HG02852 (cell line): ENCODE data around the gene NAV2.
A peak's percentile ranks its signal among the peaks of the same experiment; 100 is the strongest.

Source experiments
- ATAC-seq: cut with Tn5 transposase; IDR thresholded peaks from one replicate; pipeline ENCODE4 v1.9.1; 2021; ENCODE audit warnings: mild to moderate bottlenecking, moderate library complexity; ENCODE audit not compliant: unreplicated experiment

The NAV2 gene

DNA sequence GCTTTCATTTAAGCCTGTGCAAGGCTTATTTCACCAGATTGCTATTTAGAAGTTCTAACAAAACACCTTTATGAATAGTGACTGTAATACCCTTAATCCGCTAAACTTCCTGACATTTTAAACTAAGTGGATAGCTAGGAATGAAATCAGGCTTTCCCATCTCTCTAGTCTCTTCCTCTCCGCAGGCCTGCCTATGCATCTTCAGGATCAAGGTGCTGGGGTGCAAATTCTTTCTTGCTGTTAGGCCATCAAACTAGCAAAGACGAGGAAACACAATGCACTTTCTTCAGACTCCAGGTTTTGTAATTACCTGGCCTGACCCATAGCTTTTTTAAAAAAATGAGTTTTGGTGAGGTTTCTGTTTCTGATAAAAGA is 298.2 kb downstream of the NAV2 start:
- ATAC-seq: no peak

DNA sequence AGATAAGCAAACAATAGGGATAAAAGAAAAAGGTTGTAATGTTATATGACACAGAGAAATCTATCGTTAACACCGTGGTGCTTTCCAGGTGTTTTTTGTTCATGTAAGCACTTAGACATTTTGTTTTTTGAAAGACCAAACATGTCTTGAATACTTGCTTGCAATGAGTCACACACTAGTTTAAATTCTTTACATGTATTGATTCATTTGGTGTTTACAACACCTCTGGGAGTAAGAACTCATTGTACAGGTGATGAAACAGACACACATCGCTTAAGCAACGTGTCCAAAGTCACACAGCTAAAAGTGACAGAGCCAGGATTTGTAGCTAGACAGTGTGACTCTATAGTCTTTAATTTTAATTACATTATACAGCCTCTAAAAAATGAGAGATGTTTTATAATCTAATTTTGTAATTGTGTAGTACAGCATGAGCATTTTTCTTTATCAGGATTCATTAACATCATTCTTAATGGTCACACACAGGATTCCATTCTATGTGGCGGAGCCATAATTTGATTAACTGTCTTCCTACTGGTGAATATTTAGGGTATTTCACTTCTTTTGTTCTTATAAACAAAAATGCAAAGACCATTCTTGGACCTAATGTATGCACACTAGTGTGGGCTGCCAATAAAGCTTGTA is 298.8 kb downstream of the NAV2 start:
- ATAC-seq: no peak

DNA sequence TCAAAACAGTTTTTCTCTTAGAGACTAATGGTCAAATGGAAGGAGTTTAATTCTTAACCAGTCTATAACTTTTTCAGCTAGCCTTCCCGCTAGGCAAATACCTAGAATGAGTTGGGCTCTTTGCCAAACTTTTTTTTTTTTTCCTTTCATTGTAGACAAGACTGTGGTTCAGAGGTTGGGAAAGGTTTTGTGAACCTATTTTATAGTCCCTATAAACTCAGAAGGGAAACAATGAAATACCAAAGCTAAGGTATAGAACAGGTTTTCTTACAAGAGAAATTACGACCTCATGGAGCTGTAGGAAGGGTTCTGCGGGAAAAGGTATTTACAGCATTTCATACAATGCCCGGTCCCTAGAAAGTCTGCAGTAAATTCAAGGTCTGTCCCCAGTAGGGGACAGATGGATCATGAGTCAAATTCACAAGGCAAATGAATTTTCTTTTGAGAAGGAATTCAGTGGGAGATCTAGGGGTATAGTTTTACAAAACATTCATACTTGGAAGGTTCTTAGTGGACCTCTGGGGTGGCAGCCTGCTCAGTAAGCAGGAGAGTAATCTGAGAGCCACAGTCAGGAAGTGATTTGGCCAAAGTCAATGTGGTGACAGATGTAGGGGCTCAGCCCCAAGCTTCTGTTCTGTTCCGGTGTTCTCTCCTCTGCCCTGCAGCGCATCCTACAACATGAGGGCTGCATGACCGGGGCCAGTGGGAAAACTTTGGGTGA is 300.9 kb downstream of the NAV2 start:
- ATAC-seq: no peak

DNA sequence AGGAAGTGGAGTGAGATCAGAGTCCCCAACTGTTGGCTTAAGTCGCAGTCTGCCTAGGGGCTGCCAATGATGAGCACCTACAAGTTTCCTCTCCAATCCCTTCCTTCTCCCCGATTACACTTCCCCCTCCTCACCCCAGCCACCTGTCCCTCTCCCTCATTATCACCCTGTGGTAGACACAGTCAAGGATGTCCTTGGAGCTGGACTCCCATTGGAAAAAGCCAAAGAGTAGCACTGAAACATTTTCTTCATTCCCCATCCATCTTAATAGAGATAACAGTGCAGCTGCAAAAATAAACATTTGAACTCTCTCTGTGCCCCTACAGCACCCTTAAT is 301.4 kb downstream of the NAV2 start:
- no peak for ATAC-seq

DNA sequence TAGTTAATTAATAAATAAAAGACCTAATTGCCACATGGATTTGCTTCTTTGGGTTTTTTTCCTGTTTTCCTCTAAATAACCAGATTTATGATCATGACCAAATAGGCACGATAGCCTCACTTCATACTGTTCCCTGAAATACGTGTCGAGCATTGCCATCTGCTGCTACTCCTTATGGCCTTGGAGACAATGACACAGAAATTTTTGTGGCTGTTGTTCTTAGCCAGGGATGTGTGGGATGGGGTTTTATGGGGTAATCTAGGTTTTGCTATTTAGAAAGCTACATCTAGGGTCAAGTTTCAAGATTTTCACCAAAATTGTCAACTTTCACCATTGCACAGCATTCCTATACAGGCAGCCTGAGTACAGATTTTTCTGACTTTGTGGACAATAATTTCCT is 302.5 kb downstream of the NAV2 start:
- ATAC-seq: no peak

DNA sequence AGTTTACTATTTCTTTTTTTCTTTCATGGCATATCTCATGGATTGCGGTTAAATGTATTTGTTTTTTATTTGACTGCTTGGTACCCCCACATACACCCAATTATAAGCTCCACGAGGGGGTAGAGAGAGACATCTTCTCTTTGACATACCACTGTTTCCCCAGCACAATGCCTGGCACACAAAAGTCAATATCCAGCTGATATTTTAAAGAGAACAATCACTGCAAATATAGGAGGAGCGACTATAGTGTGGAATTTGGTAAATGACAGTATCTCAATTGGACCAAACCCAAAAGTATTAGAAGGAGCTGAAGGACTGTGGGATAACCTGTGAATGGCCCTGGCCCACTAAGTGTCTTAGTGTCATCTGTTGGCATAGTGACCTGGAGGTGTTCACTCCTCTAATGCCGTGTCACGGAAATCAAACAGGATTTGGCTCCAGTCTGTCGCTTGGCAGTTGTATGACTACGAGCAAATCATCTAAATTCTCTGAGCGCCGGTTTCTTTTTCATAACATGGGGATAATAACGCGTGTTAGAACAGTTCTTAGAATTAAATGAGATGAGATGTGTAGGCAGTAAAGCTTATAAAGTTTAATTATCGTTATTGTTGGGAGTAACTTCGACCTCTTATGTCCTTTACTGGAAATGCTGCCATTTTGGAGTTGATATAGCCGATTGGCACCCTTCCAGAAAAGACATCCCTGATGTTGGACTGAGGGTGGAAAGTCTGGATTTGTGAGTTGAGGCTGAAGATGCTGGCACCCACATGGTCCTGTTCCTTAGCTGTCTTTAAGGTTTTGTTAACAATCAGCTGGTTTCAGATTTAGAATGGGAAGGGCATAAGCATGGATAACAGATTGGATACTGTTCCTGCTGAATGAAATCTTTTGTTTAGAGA is 303.1 kb downstream of the NAV2 start:
- ATAC-seq: no peak

DNA sequence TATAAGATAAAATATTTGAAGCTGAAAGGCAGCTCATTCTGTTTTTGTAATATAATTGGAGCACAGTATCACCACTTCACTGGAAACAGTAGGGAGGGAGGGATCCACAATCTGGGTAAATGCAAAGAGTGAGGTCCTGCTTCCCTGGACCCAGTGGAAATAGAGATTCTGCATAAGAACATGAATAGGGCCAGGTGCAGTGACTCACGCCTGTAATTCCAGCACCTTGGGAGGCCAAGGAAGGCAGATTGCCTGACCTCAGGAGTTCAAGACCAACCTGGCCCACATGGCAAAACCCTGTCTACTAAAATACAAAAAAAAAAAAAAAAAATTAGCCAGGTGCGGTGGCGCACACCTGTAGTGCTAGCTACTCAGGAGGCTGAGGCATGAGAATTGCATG is 303.9 kb downstream of the NAV2 start:
- no peak for ATAC-seq

DNA sequence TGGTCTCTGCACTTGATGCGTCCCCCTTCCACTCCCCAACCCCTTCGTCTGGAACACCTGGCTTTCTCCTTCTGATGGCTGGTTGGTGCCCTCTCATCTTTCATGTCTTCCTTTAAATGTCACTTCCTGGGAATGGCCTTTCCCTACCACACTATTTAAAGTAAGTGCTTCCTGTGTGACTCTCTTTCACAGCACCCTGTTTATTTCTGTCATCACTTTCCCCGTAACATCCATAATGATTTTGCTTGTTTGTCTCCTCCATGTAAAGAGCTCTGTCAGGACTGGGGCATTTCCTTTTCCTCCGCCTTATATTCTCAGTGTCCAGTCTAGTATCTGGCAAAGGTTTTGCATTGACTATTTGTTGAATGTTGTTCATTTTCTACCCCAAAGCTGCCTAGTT is 304.7 kb downstream of the NAV2 start:
- ATAC-seq: no peak

DNA sequence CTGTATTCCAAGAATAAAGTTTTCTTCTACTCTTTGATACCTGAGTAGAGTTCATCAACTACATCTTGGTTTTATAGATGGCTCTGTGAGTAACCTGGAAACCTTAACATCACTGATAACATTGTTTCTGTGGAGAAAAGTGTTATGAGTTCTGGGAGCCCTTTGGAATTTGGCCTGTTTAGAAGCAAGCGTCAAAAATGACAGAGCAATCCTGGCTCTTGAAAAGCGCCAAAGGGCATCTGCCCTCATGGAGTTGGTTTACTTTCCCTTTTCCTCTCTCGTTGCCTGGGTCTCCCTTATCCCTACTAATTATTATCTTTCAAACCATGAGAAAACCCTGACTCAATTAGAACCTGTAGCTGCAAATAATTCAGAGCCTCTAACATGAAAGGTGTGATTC is 307.6 kb downstream of the NAV2 start:
- ATAC-seq: no peak

DNA sequence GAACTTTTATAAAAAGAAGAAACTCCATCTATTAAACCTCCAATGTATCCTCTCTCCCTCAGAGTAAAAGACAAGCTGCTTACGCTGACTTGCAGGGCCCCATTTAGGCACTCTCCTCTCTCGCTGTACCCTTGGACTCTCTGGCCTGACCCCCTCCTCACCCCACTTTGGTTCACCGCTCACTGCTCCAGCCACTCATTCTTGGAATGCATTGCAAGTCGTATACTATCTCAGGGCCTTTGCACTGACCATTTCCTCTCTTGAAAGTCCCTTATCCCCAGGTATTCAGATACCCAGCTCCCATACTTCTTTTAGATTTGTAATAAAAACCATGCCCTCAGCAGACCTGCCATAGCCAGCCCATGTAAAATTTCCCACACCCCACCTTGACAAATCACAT is 308.1 kb downstream of the NAV2 start:
- ATAC-seq: no peak

DNA sequence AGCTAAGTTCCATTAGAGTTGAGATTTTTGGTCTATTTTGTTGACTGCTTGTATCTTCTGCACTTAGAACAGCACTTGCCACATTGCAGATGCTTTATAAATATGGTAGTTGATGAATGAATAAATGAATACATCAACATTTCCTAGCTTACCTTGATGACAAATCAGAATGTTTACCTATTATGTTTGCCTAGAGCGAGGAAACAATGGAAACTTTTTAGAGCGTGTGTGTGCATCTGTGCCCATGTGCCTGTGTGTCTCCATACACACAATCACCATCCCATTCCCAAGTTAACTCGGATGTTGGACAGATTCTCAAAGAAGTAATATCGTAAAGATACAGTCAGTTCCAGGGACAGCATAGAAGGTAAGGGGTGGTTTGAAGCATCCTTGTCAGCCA is 308.6 kb downstream of the NAV2 start:
- no peak for ATAC-seq

DNA sequence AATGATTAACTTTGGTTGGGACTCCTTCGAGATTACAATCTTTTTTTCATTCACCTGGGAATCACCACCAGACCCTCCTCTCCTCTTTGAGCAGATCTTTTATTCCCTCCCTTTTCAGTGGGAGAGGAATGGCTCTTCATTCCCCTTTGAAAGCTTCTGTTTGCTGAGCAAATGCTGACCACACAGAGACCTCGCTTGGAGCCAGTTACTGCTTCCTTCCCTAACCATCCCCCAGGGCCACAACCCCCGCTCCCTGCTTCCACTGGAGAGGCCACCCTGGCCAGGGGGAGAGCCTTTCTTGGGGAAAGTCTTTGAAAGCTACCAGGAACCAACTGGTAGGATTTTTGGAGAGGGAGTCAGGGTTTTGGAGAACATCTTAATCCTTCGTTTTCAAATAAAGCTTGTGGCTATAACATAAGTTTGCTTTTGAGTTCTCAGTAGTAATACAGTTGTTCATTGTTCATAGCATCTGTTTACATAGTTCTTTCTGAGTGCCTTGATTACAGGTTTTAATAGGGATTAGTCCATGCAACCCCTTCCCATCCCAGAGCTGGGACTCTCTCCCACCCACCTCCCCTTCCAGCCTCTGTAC is 309.2 kb downstream of the NAV2 start:
- ATAC-seq: no peak

DNA sequence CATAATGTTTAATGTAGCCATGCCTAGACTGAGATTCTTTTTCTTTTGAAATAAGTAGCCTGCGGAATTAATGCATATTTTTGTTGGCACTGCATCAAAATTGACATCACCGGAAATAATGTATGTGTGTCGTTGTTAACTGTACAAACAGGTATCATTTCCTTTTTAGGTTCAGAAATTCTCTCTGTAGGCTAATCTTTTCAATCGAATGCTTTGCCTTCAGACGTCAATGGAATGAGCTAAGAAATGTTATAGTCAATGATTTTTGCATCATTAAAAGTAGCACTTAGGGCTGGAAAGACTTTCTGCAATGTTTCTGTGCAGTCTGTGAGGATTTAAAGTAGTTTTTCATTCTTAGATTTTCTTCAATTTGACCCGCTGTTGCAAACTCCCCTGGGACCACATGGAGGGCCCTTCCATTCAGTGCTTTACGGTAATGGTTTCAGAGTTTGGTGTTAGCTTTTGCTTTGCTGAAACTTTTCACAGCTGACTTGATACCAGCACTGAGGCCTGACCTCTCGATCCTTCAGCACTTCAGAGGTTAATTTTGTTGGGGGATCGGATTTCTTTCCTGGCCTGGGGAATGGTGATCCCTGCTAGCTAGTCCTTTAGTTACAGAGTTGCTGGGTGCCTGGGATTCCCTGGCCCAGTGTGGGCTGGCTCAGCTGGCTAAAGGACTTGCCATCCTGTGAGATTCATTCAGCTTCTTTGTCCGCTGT is 309.9 kb downstream of the NAV2 start:
- ATAC-seq: peak; percentile 55

DNA sequence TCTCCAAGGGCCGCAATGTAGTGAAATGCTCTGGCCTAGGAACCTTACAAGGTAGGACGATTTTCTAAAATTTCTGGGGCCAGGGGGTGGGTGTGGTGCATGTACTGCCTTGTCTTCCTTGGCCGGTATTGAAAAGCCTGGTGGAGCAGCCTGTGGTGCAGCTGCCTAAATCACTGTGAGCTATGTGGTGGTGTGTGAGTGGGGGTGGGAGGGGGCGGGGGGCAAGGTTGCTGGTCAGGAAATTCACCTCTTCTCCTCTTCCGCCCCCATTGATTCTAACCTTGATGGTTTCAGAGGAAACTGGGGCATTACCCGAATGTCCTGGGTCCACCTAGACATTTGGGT is 310.4 kb downstream of the NAV2 start:
- no peak for ATAC-seq

DNA sequence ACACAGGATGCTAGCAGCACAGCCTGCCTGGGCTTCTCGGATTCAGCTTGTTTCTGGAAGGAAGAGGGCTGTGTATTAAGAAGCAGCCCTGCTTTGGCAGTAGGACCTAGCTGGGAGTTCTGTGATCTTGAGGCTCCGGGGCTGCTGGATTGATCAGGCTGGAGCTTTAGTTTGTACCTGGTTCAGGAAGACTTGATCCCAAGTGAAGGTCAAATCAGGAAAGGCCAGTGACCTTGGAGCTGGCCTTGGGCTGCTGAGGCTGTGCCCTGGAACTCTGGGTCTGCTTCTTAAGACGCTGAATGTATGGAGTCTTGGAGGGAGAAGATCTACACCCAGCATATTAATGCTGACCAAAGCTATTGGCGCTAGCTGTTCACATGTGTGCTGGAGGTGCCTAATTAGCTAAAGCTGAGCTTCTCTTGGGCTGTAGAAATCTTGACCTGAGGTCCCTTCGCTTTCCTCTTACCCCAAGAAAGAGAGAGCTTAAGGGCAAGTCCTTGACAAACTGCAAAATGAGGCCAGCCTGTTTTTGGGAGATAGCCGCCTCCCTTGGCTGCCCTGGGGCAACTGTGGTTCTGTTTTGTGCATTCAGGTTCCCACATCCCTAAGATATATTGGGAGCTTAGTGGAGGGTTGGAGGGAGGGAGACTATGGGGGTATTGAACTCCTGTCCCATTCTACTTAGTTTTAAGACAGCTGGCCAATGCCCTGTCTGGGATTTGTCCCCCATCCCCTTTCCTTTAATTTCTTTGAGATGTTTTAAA is 311.7 kb downstream of the NAV2 start:
- no peak for ATAC-seq

DNA sequence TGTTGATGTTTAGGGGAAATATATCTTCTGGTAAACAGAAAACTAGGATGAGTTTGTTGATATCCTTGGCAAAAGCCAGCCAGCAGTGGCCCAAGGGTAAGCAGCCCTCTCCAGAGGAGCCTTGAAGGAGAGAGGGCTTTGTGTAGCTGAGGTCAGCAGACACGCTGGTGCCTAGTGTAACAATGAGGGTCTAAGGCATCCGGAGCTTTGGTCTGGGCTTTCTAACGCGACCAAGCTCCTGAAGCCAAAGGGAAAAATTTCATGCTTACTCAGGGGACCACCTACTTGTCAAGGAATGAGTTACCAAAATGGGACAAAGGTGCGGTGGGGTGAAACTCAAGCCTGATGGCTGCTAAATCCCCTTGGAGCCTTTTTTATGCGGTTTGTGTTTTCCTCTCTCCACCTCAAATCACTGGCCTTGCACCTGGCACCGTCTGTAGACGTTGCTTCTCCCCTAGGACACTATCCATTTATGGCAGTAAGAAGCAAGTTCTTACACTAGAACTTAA is 312.7 kb downstream of the NAV2 start:
- ATAC-seq: no peak

DNA sequence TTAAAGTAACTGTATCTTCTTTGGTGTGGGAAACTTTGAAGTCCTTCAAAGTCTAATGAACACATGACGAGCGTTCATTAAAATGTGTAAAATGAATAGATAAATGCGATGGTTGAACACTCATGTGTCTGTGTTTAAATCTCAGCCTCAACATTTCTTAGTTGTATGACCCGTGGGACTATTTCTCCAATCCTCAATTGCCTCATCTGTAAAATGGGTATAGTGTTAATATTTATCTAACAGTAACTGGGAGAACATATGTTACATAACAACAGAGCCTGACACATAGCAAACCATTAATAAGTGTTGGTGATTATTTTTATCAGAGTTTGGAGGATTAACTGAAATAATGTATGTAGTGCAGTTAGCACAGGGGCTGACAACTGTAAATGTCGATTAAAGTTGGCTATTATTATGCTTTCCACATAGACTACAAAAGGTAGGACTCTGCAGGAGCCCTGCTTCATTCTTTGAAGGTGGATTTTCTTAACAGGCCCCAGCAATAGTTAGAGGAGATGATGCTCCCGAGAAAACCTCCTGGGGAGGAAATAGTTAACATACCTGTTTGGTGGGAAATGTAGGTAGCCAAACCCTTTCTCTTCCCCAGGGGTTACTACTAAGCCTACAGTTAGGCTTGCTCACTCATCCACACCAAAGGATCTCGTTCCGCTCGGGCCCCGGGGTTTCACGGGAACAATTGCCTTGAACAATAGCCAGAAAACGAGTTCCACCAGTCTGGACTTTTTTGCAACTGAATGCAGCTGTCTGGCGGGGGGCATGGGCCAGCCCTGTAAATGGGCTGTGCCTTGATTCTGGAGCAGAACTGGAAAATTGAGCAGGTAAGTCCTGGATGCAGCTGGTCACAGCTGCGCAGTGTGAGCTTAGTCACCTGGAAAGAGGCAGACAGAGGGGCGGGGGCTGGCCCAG is 314.3 kb downstream of the NAV2 start:
- no peak for ATAC-seq

DNA sequence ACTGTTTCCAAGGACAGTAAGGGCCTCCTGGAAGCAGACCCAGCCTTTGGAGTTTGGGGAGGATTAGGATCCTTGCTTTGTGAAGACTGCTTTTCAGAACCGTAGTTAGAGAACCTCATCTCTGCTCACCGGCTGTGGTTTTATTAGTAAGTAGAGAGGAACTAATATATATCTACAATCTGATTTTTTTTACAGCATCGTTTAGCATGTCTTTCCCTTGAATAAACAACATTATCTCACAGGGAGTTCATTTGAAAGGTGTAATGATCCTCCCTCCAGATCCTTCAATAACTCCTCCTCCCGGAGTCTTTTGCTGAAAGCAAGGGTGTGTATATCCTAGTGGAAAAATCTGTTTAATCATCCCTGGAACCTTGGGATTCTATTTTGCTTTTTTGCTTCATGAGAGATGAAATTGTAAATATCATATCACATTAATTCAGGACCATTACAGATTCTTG is 314.9 kb downstream of the NAV2 start:
- no peak for ATAC-seq

DNA sequence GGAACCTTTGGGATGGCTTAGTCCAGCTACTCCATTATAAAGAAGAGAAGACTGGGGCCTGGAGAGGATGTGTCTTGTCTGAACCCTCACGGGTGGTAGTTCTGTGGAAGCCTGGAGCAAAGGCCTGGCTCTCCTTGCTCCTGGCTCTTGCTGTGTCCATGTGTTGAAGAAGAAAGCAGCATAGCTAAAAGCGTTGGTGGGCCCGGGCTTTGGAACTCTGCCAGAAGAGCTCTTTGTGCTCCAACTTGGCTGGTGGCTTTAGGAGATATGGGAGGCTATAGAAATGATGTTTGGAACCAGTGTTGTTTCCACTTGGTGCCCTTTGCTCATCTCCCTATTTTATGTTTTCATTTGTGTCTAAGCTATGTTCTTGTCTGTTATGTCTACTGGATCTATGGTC is 316.6 kb downstream of the NAV2 start:
- no peak for ATAC-seq
